ENCODE measurements around the gene USP22. TPM values are rescaled to one million over a fixed set of nuclear protein-coding genes. Genes with fewer than 3 reads are reported as not detected.

Gene USP22
- total and polyA plus RNA-seq, 2 of the 13 experiments (the other 11 are each of a cell fraction or from before 2014, with no cell fraction given): 98.0 to 130 TPM

GRCh38 chr17:21042458-21043295 is at the start of gene USP22 (continued):
- TF ChIP-seq ZNF318 (CRISPR knock-in tag; IDR thresholded peaks at IDR 0.05) (no peak), CCDC6 (CRISPR knock-in tag; IDR thresholded peaks at IDR 0.05) (peak; percentile 80), POLR2G (IDR thresholded peaks at IDR 0.05; ENCODE audit: low read depth, low read length) (peak; percentile 66), KDM5A (IDR thresholded peaks at IDR 0.05; ENCODE audit: borderline replicate concordance, low read length) (no peak), U2AF1 (optimal IDR thresholded peaks at IDR 0.05; ENCODE audit: low read depth, low read length) (no peak), ZNF33A (CRISPR knock-in tag; IDR thresholded peaks at IDR 0.05; ENCODE audit: borderline replicate concordance) (no peak), HINFP (CRISPR knock-in tag; IDR thresholded peaks at IDR 0.05; ENCODE audit: low read depth) (peak; percentile 40; the same call in 1 of the 2 replicates), EP300 (IDR thresholded peaks at IDR 0.05; ENCODE audit: low read depth in 2 of 2, low read length in 2 of 2) (0 out of 4 replicates have a peak, but pooled peaks of 1 of the 2 experiments have one; percentile 5), EP300 (CRISPR knock-in tag; IDR thresholded peaks at IDR 0.05; ENCODE audit: borderline replicate concordance) (no peak), ZNF770 (CRISPR knock-in tag; IDR thresholded peaks at IDR 0.05) (peak; percentile 59; the same call in 1 of the 2 replicates), ZNF574 (CRISPR knock-in tag; IDR thresholded peaks at IDR 0.05) (0 out of 2 replicates have a peak, but pooled peaks have one; percentile 20), ZNF430 (CRISPR knock-in tag; IDR thresholded peaks at IDR 0.05) (0 out of 2 replicates have a peak, but pooled peaks have one; percentile 9)
